Activated CD4-positive, alpha-beta T cell treated with anti-CD3 and anti-CD28 coated beads, Interleukin-2, amount 10 ng/mL, durations not matched to agents 7 days and 5 days (primary cell): ENCODE data around the gene RGS3. TPM values are rescaled to one million over a fixed set of nuclear protein-coding genes. Genes with fewer than 3 reads are reported as not detected.
"Not testable (repeated sequence)": the region's sequence is repeated elsewhere in the genome, so short reads cannot be mapped to it uniquely, and the experiment has no call there.

Experiments used
- CTCF ChIA-PET: fragments of 350-600 bp; sonication (Branson Sonifier 250); formaldehyde crosslinking; loops from one replicate; lab custom pipeline; 2021; ENCODE audit warnings: antibody characterized with exemption; lab: Charles Lee
- POLR2A ChIA-PET: fragments of 350-600 bp; sonication (Branson Sonifier 250); formaldehyde crosslinking; loops from one replicate; lab custom pipeline; 2021; ENCODE audit warnings: antibody characterized with exemption; lab: Charles Lee
- DNase-seq: peaks from one replicate; pipeline ENCODE4 v3.0.0-alpha.2; 2020
- H3K27ac Mint-ChIP-seq: one replicate; pipeline ENCODE4 v1.8.0; 2021; ENCODE audit warnings: mild to moderate bottlenecking, moderate library complexity, mixed read lengths
- H3K27me3 Mint-ChIP-seq: one replicate; pipeline ENCODE4 v1.8.0; 2021; ENCODE audit warnings: mixed read lengths
- H3K36me3 Mint-ChIP-seq: one replicate; pipeline ENCODE4 v1.8.0; 2021; ENCODE audit warnings: low read depth, mixed read lengths
- H3K4me1 Mint-ChIP-seq: one replicate; pipeline ENCODE4 v1.8.0; 2021; ENCODE audit warnings: mixed read lengths
- H3K4me3 Mint-ChIP-seq: one replicate; pipeline ENCODE4 v1.8.0; 2021; ENCODE audit warnings: mild to moderate bottlenecking, moderate library complexity, mixed read lengths
- H3K9me3 Mint-ChIP-seq: one replicate; pipeline ENCODE4 v1.8.0; 2021; ENCODE audit warnings: mixed read lengths
- total RNA-seq, 2 experiments: library from RNA; stranded (reverse); gene quantifications; one replicate each; pipeline ENCODE4 v1.2.3, GENCODE V29; 2021

RGS3 gene
- total RNA-seq, 2 experiments from 2014 or later = 41.5 to 41.6 TPM

DNA sequence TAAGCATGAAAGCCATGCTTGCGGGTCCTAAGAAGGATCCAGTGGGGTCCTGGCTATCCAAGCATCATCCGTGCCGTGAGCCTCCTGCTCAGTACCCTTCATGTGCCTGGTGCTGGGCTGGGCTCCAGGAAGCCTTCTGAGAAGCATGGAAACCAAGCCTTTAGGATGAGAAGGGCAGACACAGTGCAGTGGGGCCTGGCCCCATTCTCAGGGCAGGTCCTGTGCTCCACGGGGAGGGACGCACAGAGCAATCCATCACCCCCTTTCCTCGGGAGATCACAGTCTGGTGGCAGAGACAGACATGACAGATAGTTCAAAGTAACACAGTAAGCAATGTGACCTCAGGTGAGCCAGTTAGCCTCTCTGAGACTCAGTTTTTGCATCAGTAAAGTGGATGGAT, 76.9 kb downstream of the RGS3 start:
- peaks cover 5% of the 10 kb centered on the region for H3K36me3 Mint-ChIP-seq
- ChIA-PET POLR2A (no interaction called here), CTCF (interaction anchor here (1.6 to 3.4 kb wide), 2 partner anchors 11 to 17 kb away, joined by 3 to 19 read pairs; no protein-coding TSS in a partner anchor)
- no peak overlapping the region for H3K4me3 Mint-ChIP-seq
- no peaks in the 10 kb centered on the region for H3K27me3 Mint-ChIP-seq
- no peaks in the 10 kb centered on the region for H3K4me1 Mint-ChIP-seq
- peak overlapping the region; percentile 22 for H3K27ac Mint-ChIP-seq
- H3K9me3 Mint-ChIP-seq = no peaks in the 10 kb centered on the region
- DNase-seq = no peak

GRCh38 chr9:113541019-113541900, 77.7 kb downstream of the RGS3 start:
- DNase-seq = no peak
- ChIA-PET CTCF (interaction anchor here (1.6 to 2.4 kb wide), 2 partner anchors 10 to 12 kb away, joined by 3 to 7 read pairs; no protein-coding TSS in a partner anchor), POLR2A (no interaction called here)
- H3K27ac Mint-ChIP-seq = no peak overlapping the region
- H3K27me3 Mint-ChIP-seq = no peaks in the 10 kb centered on the region
- H3K4me1 Mint-ChIP-seq = no peaks in the 10 kb centered on the region
- H3K9me3 Mint-ChIP-seq = no peaks in the 10 kb centered on the region
- peaks cover 5% of the 10 kb centered on the region for H3K36me3 Mint-ChIP-seq
- no peak overlapping the region for H3K4me3 Mint-ChIP-seq

- Mint-ChIP-seq H3K27ac (no peak overlapping the region), H3K36me3 (peaks cover 5% of the 10 kb centered on the region), H3K4me3 (no peak overlapping the region), H3K4me1 (peaks cover 3% of the 10 kb centered on the region), H3K27me3 (no peaks in the 10 kb centered on the region), H3K9me3 (no peaks in the 10 kb centered on the region)
- no peak for DNase-seq
- ChIA-PET CTCF (interaction anchor here (2.4 kb wide), 1 partner anchor 11 kb away, joined by 7 read pairs; no protein-coding TSS in a partner anchor), POLR2A (no interaction called here)
These were observed 78.5 kb downstream of the RGS3 start for GRCh38 chr9:113542006-113542405.

DNA sequence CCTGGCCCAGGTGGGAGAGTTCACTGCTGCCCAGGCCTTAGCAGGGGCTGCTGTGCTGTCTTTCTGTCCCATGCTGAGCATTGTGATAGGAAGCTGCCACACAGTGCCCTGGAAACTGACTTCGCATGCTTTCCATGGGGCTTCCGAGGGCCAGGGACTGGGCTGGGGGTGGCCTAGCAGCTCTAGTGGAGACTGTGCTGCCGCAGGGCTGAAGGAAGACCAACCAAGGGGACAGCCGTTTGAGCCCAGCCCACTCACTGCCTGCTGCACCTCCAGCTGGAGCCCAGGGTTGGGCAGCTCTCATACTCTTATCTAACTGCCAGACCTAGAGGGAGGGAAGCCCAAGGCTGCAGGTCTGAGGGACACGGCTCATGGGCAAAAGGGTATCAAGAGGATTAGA, 79.2 kb downstream of the RGS3 start:
- Mint-ChIP-seq H3K4me3 (no peak overlapping the region), H3K4me1 (peaks cover 10% of the 10 kb centered on the region), H3K27me3 (no peaks in the 10 kb centered on the region), H3K9me3 (no peaks in the 10 kb centered on the region), H3K27ac (no peak overlapping the region), H3K36me3 (peaks cover 6% of the 10 kb centered on the region)
- DNase-seq = no peak
- CTCF ChIA-PET = interaction anchor here (1.2 to 2.4 kb wide), 2 partner anchors 10 to 12 kb away, joined by 7 read pairs; no protein-coding TSS in a partner anchor
- POLR2A ChIA-PET = no interaction called here

- Mint-ChIP-seq H3K36me3 (peaks cover 6% of the 10 kb centered on the region), H3K27ac (no peak overlapping the region), H3K9me3 (no peaks in the 10 kb centered on the region), H3K4me1 (peaks cover 17% of the 10 kb centered on the region), H3K27me3 (no peaks in the 10 kb centered on the region), H3K4me3 (no peak overlapping the region)
- ChIA-PET POLR2A (no interaction called here), CTCF (interaction anchor here (1.2 to 2.4 kb wide), 3 partner anchors 11 to 19 kb away, joined by 4 to 7 read pairs (median 7); no protein-coding TSS in a partner anchor)
- DNase-seq = no peak
These were observed 79.9 kb downstream of the RGS3 start for GRCh38 chr9:113543296-113543981.

DNA sequence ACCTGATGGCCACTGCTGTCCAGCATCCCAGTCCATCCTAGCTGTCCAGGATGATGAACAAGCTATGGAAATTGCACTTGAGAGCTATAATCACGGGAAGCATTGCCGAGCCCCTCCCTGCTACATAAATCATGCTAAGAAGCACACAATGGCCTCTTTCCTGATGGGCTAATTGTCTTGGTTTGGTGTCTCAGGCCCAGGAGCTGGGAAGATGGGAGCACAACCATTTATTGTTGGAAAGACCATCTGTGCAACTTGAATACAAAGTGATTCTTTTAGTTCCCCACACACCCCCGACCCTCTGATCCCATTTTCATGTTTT, 80.4 kb downstream of the RGS3 start:
- POLR2A ChIA-PET = no interaction called here
- no peak for DNase-seq
- H3K27ac Mint-ChIP-seq = no peak overlapping the region
- peaks cover 6% of the 10 kb centered on the region for H3K36me3 Mint-ChIP-seq
- H3K4me1 Mint-ChIP-seq = peaks cover 20% of the 10 kb centered on the region
- no peak overlapping the region for H3K4me3 Mint-ChIP-seq
- no peaks in the 10 kb centered on the region for H3K27me3 Mint-ChIP-seq
- H3K9me3 Mint-ChIP-seq = no peaks in the 10 kb centered on the region
- CTCF ChIA-PET = interaction anchor here (1.2 to 2.4 kb wide), 5 partner anchors 11 to 20 kb away, joined by 4 to 7 read pairs (median 6); no protein-coding TSS in a partner anchor

DNA sequence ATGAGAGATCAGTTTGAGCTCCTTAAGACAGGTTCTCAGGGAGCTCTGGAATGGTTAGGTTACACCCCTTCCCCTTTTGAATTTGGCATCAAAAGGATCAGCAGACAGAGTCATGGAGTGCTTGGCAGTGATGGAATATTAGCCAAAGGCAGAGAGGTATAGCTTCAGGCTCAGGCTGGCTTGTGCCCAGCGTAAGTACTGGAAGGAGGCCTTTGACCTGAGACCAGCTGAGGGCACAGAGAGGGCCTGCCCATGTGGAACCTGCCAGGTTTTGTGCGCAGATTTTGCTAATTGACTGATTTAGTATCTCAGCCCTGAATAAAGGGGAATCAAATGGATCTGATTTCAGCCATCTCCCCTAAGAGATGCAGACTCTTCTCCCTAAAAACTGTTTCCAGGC, 81.5 kb downstream of the RGS3 start:
- Mint-ChIP-seq H3K9me3 (no peaks in the 10 kb centered on the region), H3K4me1 (peaks cover 22% of the 10 kb centered on the region), H3K4me3 (no peak overlapping the region), H3K27ac (no peak overlapping the region), H3K27me3 (no peaks in the 10 kb centered on the region), H3K36me3 (peaks cover 6% of the 10 kb centered on the region)
- ChIA-PET CTCF (interaction anchor here (0.7 to 1.9 kb wide), 5 partner anchors 9 to 65 kb away, joined by 3 to 6 read pairs (median 4); no protein-coding TSS in a partner anchor), POLR2A (no interaction called here)
- no peak for DNase-seq

GRCh38 chr9:113546566-113546965, 83.0 kb downstream of the RGS3 start:
- CTCF ChIA-PET = interaction anchor here (0.6 to 1.9 kb wide), 3 partner anchors 11 to 145 kb away, joined by 3 to 5 read pairs (median 4); partner anchors contain the start of gene ALAD

DNA sequence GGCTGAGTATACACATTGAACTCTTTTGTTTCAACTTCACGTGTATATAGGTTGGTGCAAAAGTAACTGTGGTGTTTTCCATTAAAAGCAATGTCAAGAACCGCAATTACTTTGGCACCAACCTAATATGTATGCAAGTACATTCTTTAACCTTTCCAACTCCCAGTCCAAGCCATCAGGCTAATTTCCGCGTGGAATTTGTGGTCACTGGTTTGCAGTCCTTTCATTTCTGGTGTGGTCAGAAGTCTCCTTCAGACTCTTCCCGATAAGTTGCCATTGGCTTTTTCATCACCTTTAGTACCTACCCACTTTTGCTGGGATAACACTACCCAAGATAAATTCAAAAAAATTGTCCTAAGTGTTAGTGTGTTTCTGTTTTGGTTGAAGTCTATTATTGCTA, 84.0 kb downstream of the RGS3 start:
- H3K27me3 Mint-ChIP-seq = no peaks in the 10 kb centered on the region
- H3K4me3 Mint-ChIP-seq = no peak overlapping the region
- H3K36me3 Mint-ChIP-seq = peaks cover 6% of the 10 kb centered on the region
- DNase-seq = no peak
- H3K9me3 Mint-ChIP-seq = no peaks in the 10 kb centered on the region
- ChIA-PET POLR2A (no interaction called here), CTCF (interaction anchor here (0.6 kb wide), 1 partner anchor 1467 kb away, joined by 4 read pairs; no protein-coding TSS in a partner anchor)
- peak overlapping the region; percentile 76 for H3K27ac Mint-ChIP-seq
- peaks cover 22% of the 10 kb centered on the region for H3K4me1 Mint-ChIP-seq

More at GRCh38 chr9:113546566-113546965, 83.0 kb downstream of the RGS3 start:
- H3K9me3 Mint-ChIP-seq = no peaks in the 10 kb centered on the region
- no peaks in the 10 kb centered on the region for H3K27me3 Mint-ChIP-seq
- DNase-seq = no peak
- peaks cover 6% of the 10 kb centered on the region for H3K36me3 Mint-ChIP-seq
- H3K27ac Mint-ChIP-seq = no peak overlapping the region
- POLR2A ChIA-PET = no interaction called here
- H3K4me3 Mint-ChIP-seq = no peak overlapping the region
- H3K4me1 Mint-ChIP-seq = peaks cover 22% of the 10 kb centered on the region

- CTCF ChIA-PET = interaction anchor here (1.0 kb wide), 1 partner anchor 24 kb away, joined by 3 read pairs; no protein-coding TSS in a partner anchor
- Mint-ChIP-seq H3K4me3 (no peak overlapping the region), H3K27ac (peak overlapping the region; percentile 76), H3K4me1 (peaks cover 22% of the 10 kb centered on the region), H3K36me3 (peaks cover 3% of the 10 kb centered on the region), H3K9me3 (no peaks in the 10 kb centered on the region), H3K27me3 (no peaks in the 10 kb centered on the region)
- POLR2A ChIA-PET = no interaction called here
- DNase-seq = no peak
These were observed 84.9 kb downstream of the RGS3 start for GRCh38 chr9:113548221-113549041.

GRCh38 chr9:113549892-113550291, 86.4 kb downstream of the RGS3 start:
- H3K4me1 Mint-ChIP-seq = peaks cover 22% of the 10 kb centered on the region
- H3K4me3 Mint-ChIP-seq, H3K36me3 Mint-ChIP-seq, DNase-seq, H3K27ac Mint-ChIP-seq, H3K9me3 Mint-ChIP-seq, H3K27me3 Mint-ChIP-seq, POLR2A ChIA-PET: not testable (repeated sequence)
- CTCF ChIA-PET = interaction anchor here (1.2 kb wide), 1 partner anchor 27 kb away, joined by 3 read pairs; no protein-coding TSS in a partner anchor
